ENCODE results near the gene MARK2.

Gene MARK2

DNA sequence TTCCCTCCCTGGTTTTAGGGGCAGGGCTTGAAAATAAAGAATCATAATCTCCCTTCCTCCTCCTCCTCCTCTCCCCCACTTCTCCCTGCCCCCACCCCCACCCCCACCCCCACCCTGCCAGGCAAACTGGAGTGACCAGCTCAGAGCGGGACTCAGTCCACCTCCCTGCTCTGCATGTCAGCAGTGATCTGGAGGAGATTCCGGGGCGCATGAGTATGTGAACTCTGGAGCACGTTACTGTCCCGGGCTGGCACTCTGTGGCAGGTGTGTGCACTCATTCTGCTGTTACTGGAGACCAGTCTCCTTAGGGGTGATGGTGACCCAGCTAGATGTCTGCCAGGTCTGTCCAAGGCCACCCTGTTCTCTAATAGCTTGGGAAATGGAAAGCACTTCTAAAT is 33.9 kb downstream of the MARK2 start:
- no peaks in the 10 kb centered on the region for H3K27me3 ChIP-seq (ENCODE audit: control insufficient read depth, low read length)
- no peaks in the 10 kb centered on the region for H3K9me2 ChIP-seq (replicated peaks; ENCODE audit: control insufficient read depth, low read length)
- peaks cover 11% of the 10 kb centered on the region for H3F3A ChIP-seq (ENCODE audit: control insufficient read depth, insufficient read depth)
- H3K79me2 ChIP-seq (ENCODE audit: control insufficient read depth, low read length), result peaks cover 93% of the 10 kb centered on the region
- no peak for TF ChIP-seq EZH2phosphoT487 (IDR thresholded peaks at IDR 0.05; ENCODE audit: borderline replicate concordance, low read length)
- TF ChIP-seq, protein P1, sequence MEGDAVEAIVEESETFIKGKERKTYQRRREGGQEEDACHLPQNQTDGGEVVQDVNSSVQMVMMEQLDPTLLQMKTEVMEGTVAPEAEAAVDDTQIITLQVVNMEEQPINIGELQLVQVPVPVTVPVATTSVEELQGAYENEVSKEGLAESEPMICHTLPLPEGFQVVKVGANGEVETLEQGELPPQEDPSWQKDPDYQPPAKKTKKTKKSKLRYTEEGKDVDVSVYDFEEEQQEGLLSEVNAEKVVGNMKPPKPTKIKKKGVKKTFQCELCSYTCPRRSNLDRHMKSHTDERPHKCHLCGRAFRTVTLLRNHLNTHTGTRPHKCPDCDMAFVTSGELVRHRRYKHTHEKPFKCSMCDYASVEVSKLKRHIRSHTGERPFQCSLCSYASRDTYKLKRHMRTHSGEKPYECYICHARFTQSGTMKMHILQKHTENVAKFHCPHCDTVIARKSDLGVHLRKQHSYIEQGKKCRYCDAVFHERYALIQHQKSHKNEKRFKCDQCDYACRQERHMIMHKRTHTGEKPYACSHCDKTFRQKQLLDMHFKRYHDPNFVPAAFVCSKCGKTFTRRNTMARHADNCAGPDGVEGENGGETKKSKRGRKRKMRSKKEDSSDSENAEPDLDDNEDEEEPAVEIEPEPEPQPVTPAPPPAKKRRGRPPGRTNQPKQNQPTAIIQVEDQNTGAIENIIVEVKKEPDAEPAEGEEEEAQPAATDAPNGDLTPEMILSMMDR (IDR thresholded peaks at IDR 0.05; ENCODE audit: low read depth, low read length, poor library complexity, severe bottlenecking), result no peak
- no peak overlapping the region for H3K4me2 ChIP-seq (ENCODE audit: low read length)
- H4K20me1 ChIP-seq (ENCODE audit: control insufficient read depth, insufficient read depth, low read depth, low read length), result peaks cover 12% of the 10 kb centered on the region; the same call in 1 of the 2 replicates
- peaks cover 17% of the 10 kb centered on the region for H3K4me1 ChIP-seq (ENCODE audit: control insufficient read depth, low read length)
- H3K9me3 ChIP-seq (ENCODE audit: control insufficient read depth, insufficient read depth, low read length), result peaks cover 3% of the 10 kb centered on the region; the same call in 1 of the 2 replicates
- H3K27ac ChIP-seq (ENCODE audit: low read depth, low read length), result no peak overlapping the region
- no peak overlapping the region for H3K4me3 ChIP-seq (ENCODE audit: low read length)
- peaks cover 37% of the 10 kb centered on the region for H3K36me3 ChIP-seq (ENCODE audit: control insufficient read depth, low read length)

DNA sequence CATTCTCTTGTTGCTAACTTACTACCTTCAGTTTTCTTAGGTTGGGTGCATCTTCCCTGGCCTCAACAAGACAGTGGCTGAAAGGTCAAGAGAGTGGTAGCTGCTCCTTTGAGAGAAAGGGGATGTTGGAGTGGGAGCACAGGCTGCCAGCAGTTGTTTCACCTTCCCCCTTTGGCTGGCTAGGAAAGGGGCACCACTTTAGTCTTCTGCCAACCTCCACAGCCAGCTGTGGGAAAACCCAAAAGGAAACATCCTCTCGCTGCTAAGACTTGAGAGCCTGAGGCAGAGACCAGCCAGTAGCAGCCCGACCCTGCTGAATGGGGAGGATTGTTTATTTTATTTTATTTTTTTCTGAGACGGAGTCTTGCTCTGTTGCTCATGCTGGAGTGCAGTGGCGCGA is 34.4 kb downstream of the MARK2 start:
- Histone ChIP-seq H4K20me1 (ENCODE audit: control insufficient read depth, insufficient read depth, low read depth, low read length) (peaks cover 12% of the 10 kb centered on the region; the same call in 1 of the 2 replicates), H3K4me2 (ENCODE audit: low read length) (no peak overlapping the region), H3K4me3 (ENCODE audit: low read length) (no peak overlapping the region), H3K27me3 (ENCODE audit: control insufficient read depth, low read length) (no peaks in the 10 kb centered on the region), H3F3A (ENCODE audit: control insufficient read depth, insufficient read depth) (peaks cover 11% of the 10 kb centered on the region), H3K4me1 (ENCODE audit: control insufficient read depth, low read length) (peaks cover 17% of the 10 kb centered on the region), H3K9me2 (replicated peaks; ENCODE audit: control insufficient read depth, low read length) (no peaks in the 10 kb centered on the region), H3K27ac (ENCODE audit: low read depth, low read length) (no peak overlapping the region), H3K79me2 (ENCODE audit: control insufficient read depth, low read length) (peaks cover 92% of the 10 kb centered on the region), H3K9me3 (ENCODE audit: control insufficient read depth, insufficient read depth, low read length) (peaks cover 3% of the 10 kb centered on the region; the same call in 1 of the 2 replicates), H3K36me3 (ENCODE audit: control insufficient read depth, low read length) (peaks cover 31% of the 10 kb centered on the region)
- TF ChIP-seq, protein P1 (IDR thresholded peaks at IDR 0.05; ENCODE audit: low read depth, low read length, poor library complexity, severe bottlenecking), result no peak
- no peak for TF ChIP-seq EZH2phosphoT487 (IDR thresholded peaks at IDR 0.05; ENCODE audit: borderline replicate concordance, low read length)

DNA sequence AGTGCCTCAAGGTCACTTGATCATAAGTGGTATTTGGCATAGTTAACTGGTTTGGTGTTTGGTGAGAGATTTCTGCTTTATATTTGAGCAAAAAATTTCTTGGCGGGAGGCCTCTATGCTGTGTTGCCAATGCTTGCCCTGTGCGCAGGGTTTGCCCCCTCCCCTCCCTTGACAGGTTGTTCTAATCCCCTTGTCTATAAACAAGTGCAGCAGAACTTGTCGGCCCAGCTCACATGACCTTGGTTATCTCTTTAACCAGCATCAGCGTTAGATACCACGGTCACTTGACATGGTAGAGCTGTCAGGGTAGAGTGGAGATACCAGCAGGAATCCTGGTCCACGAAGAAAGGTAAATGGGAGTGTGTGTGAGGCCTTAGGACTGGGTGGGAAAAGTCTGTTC is 35.6 kb downstream of the MARK2 start:
- Histone ChIP-seq H3K27me3 (ENCODE audit: control insufficient read depth, low read length) (no peaks in the 10 kb centered on the region), H3K4me2 (ENCODE audit: low read length) (no peak overlapping the region), H3K27ac (ENCODE audit: low read depth, low read length) (no peak overlapping the region), H3F3A (ENCODE audit: control insufficient read depth, insufficient read depth) (peaks cover 11% of the 10 kb centered on the region), H3K79me2 (ENCODE audit: control insufficient read depth, low read length) (peaks cover 90% of the 10 kb centered on the region), H3K9me3 (ENCODE audit: control insufficient read depth, insufficient read depth, low read length) (peaks cover 3% of the 10 kb centered on the region; the same call in 1 of the 2 replicates), H3K4me1 (ENCODE audit: control insufficient read depth, low read length) (peaks cover 13% of the 10 kb centered on the region), H4K20me1 (ENCODE audit: control insufficient read depth, insufficient read depth, low read depth, low read length) (peaks cover 14% of the 10 kb centered on the region; the same call in 1 of the 2 replicates), H3K36me3 (ENCODE audit: control insufficient read depth, low read length) (peaks cover 21% of the 10 kb centered on the region), H3K9me2 (replicated peaks; ENCODE audit: control insufficient read depth, low read length) (no peaks in the 10 kb centered on the region), H3K4me3 (ENCODE audit: low read length) (no peak overlapping the region)
- TF ChIP-seq, protein P1 (IDR thresholded peaks at IDR 0.05; ENCODE audit: low read depth, low read length, poor library complexity, severe bottlenecking), result no peak
- no peak for TF ChIP-seq EZH2phosphoT487 (IDR thresholded peaks at IDR 0.05; ENCODE audit: borderline replicate concordance, low read length)

Data from DOHH2 (cell line).